ENCODE results near the gene ADAMTS12.

ADAMTS12 gene

DNA sequence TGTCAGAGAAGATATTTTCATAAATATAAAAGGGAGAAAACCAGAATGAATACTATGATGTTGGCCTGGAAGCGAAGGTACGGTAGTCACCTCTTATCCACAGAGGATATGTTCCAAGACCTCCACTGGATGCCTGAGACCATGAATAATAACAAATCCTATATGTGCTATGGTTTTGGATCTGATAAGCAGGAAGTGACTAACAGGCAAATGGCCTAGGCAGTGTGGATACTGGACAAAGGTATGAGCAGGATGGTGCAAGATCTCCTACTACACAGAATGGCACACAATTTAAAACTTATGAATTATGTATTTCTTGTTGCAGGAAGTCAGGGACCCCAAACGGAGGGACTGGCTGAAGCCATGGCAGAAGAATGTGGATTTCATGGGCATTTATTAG is 48.2 kb downstream of the ADAMTS12 start:
- DNase-seq (ENCODE audit: extremely low read depth in 1 of 2, low read depth in 1 of 2), result no peak

DNA sequence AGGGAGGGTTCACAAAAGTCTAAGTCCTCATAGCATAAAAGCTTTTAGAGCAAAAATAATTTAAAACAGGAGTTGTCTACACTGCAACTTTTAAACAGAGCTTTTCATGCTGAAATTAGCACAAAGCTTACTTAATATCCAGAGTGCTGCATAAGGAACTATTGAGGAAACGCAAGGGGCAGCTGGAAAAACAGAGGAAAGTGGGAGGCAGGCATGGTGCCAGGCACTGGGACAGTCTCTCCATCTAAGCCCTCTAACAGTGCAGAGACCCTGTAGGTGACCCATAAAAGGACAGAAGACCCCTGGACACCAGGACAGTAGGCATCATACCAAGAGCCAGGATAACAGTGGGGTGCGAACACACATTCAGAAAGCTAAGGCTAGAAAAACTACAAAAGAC is 49.3 kb downstream of the ADAMTS12 start:
- no peak for DNase-seq (ENCODE audit: extremely low read depth in 1 of 2, low read depth in 1 of 2)

DNA sequence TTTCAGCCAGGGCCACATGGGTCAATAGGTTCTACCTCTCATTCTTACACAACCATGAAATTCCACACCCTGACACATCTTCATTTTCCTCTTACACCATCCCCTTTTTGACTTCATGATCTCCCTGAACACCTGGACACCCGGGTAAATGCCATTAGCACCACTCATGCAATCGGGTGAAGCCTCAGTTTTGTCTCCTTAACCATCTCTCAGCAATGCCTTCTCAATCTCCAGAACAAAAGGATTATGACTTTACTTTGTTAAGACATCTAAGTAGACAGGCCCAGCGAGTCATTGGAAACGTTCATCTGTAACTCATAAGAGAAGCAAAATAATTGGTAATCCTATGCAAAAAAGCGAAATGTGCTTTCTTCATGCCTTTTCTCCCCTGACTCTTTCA is 49.9 kb downstream of the ADAMTS12 start:
- DNase-seq (ENCODE audit: extremely low read depth in 1 of 2, low read depth in 1 of 2), result no peak

DNA sequence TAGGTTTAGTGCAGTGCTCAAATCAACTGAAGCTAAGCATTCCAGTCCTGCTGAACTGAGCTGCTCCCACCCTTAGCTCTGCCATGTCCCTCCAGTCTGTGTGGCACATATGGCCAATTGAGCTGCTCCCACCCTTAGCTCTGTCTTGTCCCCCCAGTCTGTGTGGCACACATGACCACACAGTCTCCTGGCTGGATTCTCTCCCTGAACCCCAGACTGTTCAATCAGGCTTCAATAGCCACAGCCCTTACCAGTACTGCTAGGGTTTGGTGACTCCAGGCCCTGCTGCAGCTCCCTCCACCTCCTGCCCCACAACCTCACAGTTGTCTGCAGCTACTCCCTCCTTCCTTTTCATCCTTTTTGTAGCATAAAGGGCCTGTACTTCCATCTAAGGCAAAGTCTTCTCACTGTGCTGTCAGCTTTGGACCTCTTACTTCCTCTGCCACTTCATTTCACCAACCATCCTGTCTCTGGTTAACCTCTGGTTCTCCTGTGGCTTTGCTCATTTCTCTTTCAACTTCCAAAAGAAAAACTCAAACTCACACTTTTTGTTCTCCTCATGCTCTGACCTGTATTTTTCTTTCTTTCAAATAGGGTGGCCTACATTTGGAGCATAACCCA is 50.8 kb downstream of the ADAMTS12 start:
- DNase-seq (ENCODE audit: extremely low read depth in 1 of 2, low read depth in 1 of 2), result no peak

DNA sequence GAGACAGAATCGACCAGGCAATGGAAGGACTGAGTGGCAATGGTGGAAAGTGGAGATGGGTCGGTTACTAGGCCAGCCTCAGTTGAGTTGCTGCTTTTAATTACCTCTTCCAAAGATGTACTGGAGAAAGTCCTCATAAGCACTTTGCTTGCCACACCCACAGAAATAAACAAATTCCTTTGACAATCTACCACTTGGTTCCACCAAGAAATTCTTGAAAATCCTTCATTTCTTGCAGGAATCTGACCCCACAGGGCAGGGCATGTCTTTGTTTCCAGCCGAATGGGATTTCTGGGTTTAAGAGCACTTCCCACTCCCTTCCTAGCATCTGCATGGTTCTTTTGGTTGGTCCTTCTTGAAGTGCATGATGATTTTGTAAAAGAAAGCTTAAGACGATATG is 54.5 kb downstream of the ADAMTS12 start:
- DNase-seq (ENCODE audit: extremely low read depth in 1 of 2, low read depth in 1 of 2), result no peak

DNA sequence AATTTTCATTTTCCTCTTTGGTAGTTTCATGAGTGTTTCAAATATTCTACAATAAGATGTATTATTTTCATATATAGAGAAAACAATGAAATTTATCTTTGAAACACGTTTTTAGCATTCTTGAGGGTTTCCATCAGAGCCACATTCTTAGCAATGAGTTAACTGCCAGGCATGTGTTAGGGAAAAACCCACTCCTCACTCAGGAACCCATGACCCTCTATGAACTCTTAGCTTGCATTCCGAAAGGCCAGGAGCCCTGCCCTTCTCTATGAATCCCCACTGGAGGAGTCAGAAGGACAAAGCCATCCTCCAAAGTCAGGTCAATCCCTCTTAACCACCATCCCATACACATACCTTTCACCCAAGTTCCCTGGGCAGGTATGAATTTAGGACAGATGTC is 57.5 kb downstream of the ADAMTS12 start:
- DNase-seq (ENCODE audit: extremely low read depth in 1 of 2, low read depth in 1 of 2), result no peak

DNA sequence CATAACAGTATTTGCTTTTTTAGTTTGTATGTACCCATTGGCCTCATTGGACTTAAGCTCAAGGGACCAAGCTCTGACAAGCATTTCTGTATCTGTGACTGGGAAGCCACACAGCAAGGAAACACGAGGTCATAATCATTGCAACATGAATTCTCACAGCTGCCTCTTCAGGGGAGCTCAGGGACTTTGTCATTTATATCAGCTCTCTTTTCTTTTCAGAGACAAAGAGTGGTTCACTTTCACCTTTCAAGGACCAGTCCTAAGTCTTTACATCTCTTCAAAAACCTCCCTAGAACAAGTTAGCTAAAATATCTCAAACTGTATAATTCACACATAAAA is 58.6 kb downstream of the ADAMTS12 start:
- no peak for DNase-seq (ENCODE audit: extremely low read depth in 1 of 2, low read depth in 1 of 2)

DNA sequence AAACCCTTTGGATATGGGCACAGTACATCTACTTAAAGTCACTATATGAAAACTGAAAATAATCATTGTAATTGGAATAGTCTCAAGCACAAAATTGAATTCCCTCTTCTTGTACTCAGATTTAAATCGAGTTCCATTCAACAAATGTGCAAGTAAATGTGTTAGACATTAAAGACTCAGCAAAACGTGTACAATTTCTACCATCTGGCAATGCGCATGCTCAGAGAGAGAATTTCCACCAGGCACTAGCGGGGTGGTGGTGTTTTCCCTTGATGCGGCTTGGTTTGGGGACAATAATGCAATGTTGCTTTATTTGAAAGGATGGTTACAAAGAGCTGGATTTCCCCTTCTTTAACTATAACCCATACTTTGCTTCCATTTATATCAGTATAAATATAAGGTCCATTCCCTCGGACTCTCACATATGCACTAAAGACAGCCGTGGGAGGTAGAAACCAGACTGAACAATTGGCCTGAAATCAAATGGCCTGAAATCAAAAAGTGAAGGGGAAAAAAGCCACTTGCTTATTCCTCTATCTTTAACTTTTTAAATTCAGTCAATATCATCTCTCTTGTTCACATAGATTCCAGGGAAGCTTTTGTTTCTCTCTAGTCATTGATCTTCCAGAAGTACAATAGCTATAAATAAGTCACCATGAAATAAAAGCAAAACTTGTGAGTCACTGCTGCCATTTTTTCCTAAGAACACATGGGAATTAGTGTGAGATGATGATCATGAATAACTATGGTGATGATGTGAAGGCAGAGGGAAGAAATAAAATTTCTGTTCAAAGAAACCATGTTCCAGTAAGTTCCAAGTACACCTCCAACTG is 59.2 kb downstream of the ADAMTS12 start:
- no peak for DNase-seq (ENCODE audit: extremely low read depth in 1 of 2, low read depth in 1 of 2)

DNA sequence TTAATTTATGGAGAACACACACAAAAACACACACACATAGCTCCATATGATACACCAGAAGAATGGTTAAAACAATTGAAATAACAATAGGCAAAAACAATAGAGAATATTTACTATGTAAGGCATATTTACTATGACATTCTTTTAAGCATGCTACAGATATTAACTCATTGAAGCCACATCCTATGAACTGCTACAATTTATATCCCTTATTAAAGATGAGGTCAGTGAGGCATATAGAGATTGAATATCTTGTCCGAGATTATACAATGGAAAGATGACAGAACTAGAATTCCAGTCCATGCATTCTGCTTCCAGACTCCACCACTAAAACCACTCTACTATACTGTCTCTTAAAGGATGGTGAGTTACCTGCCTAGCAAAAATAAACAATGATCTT is 60.7 kb downstream of the ADAMTS12 start:
- no peak for DNase-seq (ENCODE audit: extremely low read depth in 1 of 2, low read depth in 1 of 2)

DNA sequence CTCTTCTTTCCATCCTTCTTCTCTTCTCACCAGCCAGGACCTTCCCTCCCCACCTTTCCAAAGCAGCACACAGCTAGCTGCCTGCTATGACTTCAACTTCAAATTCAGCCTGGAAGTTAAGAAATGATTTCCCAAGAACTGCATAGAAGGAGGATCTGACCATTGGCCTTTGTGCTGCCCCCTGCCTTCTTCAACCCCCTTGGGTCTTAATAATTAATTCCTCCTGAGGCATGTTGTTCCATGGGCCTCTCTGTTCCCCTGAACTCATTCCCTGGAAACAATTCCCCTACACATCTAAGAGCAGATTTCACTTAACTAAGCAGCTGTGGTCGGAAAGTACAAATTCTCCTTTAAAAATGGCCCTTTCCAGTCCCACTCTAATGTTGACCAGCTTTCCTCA is 62.4 kb downstream of the ADAMTS12 start:
- no peak for DNase-seq (ENCODE audit: extremely low read depth in 1 of 2, low read depth in 1 of 2)

DNA sequence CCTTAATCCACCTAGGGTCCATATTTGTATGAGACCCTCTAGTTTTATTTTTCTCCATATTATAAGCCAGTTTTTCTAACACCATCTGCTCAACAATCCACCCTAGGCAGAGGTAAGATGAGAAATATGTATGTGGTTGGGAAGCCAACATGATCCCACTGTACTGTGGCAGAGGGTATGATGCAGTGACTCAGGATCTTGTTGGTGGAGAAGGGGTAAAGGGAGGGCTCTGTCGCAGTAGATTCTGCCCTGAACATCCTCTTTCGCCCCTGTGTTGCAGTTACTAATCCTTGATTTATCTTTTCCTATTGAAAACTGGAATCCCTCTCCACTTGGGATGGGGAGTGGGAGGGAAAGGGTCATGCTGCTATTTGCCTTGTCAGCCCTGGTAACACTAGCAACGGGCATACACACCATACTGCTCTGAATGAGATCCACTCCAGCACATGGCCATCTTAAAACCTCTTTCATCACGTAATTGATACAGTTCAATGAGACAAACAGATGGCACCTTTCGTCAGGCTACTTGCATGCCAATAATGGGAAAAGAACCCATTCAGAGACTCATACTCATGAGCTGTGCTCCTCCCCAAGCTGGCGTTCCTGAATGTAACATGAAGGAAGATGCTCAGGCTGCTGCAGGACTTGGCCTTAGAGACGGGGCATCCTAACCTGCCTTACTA is 63.0 kb downstream of the ADAMTS12 start:
- DNase-seq (ENCODE audit: extremely low read depth in 1 of 2, low read depth in 1 of 2), result no peak

DNA sequence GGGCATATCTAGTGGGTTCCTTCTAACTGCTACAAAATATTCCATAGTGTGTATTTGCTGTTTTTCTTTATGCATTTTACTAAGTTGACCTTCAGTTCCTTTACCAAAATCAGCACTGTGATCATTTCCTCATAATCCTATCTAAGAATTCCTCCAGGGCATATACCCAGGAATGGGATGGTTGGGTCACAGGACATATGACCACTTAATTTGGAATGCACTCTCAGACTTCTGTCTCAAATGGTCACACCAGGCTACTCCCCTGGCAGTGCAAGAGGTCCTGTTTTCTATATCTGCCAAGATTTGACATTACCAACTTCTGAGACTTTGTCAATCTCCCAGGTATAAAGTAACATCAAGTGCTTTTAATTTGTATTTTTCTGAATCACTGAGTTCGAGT is 63.9 kb downstream of the ADAMTS12 start:
- no peak for DNase-seq (ENCODE audit: extremely low read depth in 1 of 2, low read depth in 1 of 2)

DNA sequence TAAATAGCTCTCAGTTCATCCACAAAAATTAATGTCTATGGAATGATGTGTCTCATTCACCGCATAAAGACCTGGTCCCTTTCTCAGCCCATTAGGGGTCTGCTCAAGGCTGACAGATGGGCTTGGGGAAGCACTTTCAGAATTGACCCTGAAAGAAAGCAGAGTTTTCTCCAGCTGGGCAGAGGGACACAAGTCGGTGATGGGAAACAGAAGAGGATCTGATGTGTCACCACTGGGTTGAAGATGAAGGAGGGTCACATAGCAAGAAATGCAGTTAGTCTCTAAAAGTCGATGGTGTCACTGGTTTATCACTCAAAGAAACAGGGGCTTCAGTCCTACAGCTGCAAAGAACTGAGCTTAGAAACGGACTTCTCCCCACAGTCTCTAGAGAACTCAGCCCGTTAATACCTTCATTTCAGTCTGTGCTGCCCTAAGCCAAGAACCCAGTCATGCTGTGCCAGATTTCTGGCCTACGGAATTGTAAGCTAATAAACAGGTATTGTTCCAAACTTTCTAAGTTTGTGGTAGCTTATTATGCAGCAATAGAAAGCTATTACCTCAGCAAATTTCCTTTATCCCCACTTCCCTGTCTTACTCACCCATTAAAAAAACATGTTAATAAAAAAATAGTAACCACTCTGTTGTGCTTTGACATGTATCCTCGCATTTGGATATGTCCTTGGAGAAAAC is 64.6 kb downstream of the ADAMTS12 start:
- DNase-seq (ENCODE audit: extremely low read depth in 1 of 2, low read depth in 1 of 2), result no peak

DNA sequence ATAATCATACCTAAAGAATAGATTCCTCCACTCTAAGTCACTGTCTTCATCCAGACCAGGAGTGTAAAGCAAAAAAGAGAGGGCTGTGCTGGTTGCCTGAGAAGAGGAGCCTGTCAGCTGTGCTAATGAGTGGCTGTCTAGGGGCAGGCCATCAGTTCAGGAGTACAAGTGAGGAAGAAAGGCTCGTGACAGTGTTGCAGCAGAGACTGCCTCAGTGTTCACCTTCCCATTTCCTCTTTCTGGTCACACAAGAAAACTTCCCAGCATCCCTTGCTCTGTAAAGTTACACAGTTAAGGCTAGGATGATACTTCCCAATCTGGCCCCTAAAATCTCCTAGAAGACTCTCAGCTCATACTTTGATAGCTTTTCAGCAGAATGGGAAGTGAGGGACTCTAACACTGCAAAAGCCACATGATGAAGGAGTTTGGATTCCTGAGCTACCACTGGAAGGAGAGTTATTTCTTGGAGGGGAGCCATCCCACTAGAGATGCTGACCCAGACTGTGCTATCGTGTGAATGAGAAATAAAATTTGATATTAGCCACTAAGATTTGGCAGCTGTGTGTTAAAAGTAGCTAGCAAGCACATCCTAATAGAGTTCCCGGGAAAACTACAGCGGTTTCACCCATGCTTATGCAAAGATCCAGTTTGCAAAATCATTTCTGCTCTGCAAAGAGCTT is 67.1 kb downstream of the ADAMTS12 start:
- no peak for DNase-seq (ENCODE audit: extremely low read depth in 1 of 2, low read depth in 1 of 2)

DNA sequence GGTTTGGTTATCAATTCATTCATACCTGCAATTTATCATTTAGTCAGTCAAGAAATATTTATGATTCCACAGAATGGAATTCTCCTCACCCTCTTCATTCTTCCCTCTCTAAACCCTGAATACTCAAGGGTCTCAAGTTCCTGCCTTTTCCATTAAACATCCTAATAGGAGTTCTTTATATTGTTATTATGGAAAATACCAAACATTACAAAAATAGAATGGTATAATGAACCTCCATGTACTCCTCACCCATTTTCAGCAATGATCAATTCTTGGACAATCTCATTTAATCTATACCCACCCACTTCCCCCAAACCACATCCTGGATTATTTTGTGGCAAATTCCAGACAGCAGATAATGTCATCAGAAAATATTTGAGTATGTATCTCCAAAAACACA is 74.5 kb downstream of the ADAMTS12 start:
- no peak for DNase-seq (ENCODE audit: extremely low read depth in 1 of 2, low read depth in 1 of 2)

DNA sequence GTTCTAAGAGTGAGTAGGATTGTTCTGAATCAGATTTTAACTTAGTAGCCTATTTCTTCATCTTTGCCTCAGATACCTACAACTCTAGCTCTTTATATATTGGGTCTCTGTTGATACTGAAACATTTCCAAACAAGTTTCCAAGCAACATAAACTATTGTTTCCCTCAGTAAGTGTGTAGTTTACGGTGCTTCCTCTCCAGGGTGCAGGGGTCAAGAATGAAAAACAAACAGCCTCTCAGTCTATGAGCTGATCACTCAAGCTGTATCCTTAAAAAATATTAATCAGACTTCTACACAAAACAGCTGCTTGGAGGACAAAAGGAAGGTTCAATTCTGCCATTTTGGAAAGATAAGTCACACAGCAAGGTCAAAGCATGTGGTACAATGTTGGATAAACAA is 75.0 kb downstream of the ADAMTS12 start:
- DNase-seq (ENCODE audit: extremely low read depth in 1 of 2, low read depth in 1 of 2), result no peak

DNA sequence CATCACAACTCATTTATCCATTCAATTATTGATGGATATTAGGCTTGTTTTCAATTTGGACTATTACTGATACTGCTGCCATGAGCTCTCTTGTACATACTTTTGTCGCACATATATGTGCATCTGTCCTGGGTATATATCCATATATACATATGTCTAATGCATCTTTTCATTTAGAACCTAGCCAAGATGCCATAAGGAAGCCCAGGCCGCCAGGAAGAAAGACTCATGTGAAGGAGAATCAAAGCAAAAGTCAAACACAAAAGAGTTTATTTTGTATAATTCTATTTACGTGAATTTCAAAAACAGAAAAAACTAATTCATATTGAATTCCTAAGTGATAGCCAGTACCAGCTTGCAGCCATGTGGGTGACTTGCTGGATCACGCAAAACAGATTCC is 79.0 kb downstream of the ADAMTS12 start:
- DNase-seq (ENCODE audit: extremely low read depth in 1 of 2, low read depth in 1 of 2), result no peak

DNA sequence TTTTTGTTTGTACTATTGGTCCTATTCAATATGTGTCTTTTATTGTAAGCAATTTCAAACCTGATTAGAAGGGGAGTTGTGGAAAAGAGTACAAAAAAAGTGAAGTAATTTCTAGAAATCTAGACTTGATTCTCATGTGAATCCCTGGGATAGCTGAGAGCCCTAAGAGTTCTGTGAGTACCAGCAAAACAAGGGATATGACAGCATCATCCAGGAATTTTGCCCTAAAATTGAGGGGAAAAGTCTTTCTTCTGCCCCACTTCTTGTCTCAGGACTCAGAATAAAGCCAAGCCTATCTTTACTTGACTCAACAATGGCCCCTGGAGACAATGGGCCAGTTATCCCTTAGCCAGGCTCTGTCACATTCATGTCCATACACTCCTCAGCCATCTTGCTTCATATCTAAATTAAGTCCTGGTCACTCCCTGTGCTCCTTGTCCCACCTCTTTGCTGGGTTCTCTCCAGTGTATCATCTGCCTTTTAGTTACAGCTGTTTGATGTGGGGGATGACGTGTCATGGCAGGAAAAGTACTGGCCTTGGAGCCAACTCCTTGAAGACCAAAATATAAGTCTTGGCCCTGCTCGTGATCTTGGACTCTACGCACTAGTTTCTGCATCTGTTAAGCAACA is 81.2 kb downstream of the ADAMTS12 start:
- no peak for DNase-seq (ENCODE audit: extremely low read depth in 1 of 2, low read depth in 1 of 2)

DNA sequence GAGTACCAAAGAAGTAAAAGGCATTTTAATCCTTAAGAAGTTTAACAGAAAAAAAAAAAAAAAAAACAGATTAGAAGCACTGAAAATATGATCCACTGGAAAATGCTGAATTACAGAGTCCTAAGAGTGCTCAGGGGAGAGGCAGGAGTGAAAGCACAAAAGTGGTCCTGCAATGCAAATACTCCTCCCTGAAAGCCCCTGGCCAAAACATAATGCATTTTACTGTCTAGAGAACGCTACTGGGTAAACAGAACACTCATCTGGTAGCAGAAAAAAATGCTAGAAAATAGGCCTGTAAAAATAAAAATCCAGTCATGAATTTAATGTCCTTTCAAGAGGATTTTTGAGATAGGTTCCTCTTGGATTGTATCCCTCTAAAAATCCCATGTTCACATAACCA is 81.9 kb downstream of the ADAMTS12 start:
- DNase-seq (ENCODE audit: extremely low read depth in 1 of 2, low read depth in 1 of 2), result no peak

DNA sequence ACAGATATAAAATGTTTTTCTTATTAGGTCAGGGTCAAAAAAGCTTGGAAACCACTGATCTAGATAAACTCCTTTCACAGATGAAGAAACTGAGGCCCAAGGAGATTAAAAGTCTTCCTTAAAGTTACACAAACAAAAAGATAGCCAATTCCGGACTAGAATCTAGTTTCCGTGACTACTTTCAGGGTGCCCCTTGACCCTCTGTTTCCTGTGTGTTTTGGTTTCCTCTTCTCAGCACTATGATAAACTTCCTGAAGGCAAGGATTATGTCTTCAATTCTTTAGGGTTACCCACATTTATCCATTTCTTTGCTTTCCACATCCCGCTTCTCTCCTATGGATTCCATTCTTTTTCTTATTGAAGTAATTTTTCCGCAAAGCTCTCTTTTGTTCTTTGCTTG is 83.1 kb downstream of the ADAMTS12 start:
- DNase-seq (ENCODE audit: extremely low read depth in 1 of 2, low read depth in 1 of 2), result no peak

DNA sequence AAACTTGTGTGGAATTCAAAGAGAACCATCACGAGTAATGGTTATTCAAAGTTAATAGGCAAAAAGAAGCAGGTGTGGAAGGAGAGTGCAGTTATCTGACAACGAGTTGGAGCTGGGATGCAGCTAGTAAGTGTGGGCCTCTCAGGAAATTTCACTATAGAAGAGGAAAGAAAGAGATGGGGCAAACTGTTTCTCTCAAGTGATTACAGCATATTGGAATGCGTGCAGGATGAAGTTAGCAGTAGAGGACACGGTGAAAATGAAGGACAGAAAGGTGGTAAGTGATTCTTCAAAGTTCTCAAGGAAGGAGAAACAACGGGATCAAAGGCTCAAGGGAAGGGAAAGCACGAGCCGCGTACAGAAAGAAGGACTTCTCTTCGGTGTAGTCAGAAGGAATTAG is 84.0 kb downstream of the ADAMTS12 start:
- DNase-seq (ENCODE audit: extremely low read depth in 1 of 2, low read depth in 1 of 2), result no peak
